ENCODE data around the gene GRM6.

Gene GRM6

GRCh38 chr5:178983728-178984127 lies 11.4 kb downstream of the GRM6 start:
- DNase-seq, result no peak

- DNase-seq, result no peak
Measured at GRCh38 chr5:178982941-178983340, 12.2 kb downstream of the GRM6 start.

- DNase-seq, result no peak
Measured at GRCh38 chr5:178981381-178981780, 13.7 kb downstream of the GRM6 start.

DNA sequence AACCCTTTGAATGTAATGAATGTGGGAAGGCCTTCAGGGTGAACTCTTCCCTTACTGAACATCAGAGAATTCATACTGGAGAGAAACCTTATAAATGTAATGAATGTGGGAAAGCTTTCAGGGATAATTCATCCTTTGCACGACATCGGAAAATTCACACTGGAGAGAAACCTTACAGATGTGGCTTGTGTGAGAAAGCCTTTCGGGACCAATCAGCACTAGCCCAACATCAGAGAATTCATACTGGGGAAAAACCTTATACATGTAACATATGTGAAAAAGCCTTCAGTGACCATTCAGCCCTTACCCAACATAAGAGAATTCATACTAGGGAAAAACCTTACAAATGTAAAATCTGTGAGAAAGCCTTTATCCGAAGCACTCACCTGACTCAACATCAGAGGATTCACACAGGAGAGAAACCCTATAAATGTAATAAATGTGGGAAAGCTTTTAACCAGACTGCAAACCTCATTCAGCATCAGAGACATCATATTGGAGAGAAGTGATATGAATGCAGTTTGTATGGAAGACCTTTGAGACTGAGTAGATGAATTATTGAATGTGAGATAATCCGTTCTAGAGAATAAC lies 29.6 kb downstream of the GRM6 start:
- no peak for DNase-seq

DNA sequence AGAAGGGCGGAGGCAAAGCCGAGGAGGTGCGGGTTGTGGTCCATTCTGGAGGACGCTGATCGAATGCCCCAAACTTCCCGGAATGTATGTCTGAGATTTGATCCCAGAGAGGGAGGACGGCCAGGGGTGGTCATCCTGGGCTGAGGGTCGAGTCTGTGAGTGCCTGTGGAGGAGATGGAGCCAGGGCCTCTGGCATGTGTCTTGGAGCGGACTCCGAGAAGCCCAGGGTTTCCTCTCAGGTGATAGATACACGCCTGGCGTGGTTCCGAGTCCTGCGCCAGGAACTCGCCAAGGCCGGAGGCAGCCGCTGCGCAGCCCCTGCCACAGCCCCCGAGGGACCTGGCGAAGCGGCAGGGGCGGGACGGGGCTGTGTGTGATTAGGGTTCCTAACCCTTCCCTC lies 53.8 kb downstream of the GRM6 start:
- no peak for DNase-seq

DNA sequence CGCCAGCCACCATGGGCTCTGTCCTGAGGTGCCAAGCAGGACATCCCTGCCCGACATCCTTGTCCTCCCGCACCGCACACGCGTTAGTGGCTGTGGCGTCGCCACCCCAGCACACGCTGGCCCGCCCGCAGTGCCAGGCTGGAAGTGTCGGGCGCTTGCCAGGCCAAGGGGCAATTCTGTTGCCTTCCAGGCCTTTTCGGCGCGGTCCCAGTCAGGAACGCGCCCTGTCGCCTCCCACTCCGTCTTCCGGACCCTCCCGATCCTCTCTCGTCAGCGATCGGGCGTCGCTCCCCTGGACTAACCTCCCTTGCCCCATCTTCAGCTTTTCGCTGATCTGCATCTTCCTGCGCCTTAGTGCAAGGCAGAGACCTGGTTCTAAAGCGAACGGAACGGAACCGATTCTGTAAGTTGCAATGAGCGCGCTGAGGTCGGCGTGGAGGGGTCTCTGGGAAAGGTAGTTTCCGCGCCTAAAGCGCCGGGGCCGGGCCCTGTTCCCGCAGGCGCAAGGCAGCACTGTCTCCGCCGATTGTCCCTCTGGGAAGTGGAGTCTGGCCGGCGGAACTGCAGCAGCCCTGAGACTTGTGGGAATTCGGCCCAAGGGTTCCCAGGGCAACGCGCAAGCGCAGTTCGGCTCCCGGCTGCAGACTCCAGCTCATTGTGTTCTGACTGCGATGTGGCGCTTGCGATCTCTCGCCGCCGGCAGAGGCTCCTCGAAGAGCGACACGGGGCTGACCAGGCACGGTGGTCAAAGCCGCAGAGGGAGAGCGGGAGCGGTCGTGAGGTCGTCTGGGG lies 54.4 kb downstream of the GRM6 start, which contains the start of gene ZNF454:
Gene ZNF454, plus strand, starts transcription at position 630 of the 792 bp plus-strand sequence. CDS start 1,594 bp downstream, outside the sequence.
- no peak for DNase-seq

DNA sequence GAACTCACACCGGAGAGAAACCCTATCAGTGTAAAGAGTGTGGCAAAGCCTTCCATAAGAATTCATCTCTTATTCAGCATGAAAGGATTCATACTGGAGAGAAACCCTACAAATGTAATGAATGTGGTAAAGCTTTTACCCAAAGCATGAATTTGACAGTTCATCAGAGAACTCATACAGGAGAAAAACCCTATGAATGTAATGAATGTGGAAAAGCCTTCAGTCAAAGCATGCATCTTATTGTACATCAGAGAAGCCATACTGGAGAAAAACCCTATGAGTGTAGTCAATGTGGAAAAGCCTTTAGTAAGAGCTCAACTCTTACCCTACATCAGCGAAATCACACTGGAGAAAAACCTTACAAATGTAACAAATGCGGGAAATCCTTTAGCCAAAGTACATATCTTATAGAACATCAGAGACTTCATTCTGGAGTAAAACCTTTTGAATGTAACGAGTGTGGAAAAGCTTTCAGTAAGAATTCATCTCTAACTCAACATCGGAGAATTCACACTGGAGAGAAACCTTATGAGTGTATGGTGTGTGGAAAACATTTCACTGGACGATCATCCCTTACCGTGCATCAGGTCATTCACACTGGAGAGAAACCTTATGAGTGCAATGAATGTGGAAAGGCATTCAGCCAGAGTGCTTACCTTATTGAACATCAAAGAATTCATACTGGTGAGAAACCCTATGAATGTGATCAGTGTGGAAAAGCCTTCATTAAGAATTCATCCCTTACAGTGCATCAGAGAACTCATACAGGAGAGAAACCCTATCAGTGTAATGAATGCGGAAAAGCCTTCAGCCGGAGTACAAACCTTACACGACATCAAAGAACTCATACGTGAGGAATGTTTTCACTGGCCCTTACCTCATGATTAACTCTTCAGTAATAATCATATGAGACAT lies 63.0 kb downstream of the GRM6 start:
- DNase-seq, result no peak

Data from activated naive CD4-positive, alpha-beta T cell treated with anti-CD3 and anti-CD28 coated beads, Interleukin-2, amount 50 U/mL, for 16 hours (primary cell).